GM21381 (cell line): ENCODE results near the gene ENTPD7.

Experiments
- ATAC-seq: cut with Tn5 transposase; IDR thresholded peaks from one replicate; pipeline ENCODE4 v1.9.1; 2021; ENCODE audit warnings: mild to moderate bottlenecking, moderate library complexity; ENCODE audit not compliant: unreplicated experiment

Gene ENTPD7

DNA sequence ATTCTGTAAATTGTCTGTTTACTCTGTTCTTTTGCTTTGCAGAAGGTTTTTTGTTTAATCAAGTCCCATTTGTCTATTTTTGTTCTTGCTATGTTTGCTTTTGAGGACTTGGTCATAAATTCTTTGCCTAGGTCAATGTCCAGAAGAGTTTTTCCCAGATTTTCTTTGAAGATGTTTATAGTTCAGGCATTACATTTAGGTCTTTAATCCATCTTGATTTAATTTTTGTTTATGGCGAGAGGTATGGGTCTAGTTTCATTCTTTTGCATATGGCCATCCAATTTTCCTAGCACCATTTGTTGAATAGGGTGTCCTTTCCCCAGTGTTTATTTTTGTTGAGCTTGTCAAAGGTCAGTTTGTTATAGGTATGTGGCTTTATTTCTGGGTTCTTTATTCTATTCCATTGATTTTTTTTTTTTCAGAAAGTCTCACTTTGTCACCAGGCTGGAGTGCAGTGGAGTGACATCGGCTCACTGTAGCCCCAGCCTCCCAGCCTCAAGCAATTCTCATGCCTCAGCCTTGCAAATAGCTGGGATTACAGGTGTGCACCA is 11.6 kb upstream of the ENTPD7 start:
- ATAC-seq: no peak

DNA sequence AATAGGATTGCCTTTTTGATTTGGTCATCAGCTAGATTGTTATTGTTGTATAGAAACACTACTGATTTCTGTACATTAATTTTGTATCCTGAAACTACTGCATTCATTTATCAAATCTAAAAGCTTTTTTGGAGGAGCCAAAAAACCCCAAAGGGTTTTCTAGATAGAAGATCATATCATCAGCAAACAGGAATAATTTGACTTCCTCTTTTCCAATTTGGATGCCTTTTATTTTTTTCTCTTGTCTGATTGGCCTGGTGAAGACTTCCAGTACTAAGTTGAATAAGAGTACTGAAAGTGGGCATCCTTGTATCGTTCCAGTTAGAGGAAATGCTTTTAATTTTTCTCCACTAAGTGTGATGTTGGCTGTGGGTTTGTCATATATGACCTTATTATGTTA is 10.6 kb upstream of the ENTPD7 start:
- no peak for ATAC-seq

DNA sequence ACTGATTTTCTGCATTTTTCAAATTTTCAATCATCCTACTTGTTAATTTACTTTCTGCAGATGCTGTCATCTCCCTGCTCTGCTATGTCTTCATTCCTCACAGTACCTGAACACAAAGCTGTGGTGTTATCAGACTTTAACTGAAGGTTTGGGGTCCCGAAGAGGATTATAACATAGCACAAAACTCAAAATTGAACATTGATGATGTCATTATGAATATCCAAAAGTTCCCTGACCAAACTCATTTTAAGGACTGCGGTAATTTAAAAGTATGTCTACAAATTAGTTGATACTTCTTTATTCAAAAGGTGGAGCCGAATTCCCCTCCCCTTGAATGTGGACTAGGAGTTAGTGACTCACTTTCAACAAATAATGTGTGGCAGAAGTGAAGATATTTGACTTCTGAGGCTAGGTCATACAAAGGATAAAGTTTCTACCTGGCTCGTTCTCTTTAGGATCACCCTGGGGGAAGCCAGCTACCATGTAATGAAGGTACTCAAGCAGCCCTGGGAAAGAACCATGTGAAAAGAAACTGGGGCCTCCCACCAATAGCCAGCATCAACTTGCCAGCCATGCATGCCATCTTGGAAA is 6.4 kb upstream of the ENTPD7 start:
- ATAC-seq: no peak

DNA sequence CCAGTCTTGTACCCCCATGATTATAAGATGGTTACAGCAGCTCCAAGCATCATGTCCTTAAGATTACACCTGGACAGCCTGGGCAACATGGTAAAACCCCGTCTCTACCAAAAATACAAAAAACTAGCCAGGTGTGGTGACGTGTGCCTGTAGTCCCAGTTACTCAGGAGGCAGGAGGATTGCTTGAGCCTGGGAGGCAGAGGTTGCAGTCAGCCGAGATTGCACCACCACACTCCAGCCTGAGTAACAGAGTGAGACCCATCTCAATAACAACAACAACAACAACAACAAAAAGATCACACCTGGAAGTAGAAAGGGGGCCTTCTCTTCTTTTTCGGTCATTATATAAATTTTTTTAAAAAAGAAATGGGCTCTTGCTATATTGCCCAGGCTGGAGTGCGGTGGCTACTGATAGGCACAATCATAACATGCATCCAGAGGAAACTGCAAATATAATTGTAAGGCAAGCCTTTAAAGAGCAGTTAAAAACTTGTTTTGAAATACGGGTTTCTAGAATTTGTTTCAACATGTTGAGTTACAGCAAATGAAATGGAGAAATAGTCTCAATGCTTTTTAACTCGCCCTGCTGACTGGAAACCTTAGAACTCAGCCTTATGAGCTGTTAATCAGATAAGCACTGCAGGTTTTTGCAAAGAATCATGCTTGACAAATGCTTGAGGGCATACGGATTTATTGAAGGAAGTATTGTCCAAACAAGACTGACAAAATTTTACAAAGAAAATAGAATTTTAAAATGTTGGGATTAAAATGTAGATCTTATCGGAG is 4.7 kb upstream of the ENTPD7 start:
- ATAC-seq: no peak

DNA sequence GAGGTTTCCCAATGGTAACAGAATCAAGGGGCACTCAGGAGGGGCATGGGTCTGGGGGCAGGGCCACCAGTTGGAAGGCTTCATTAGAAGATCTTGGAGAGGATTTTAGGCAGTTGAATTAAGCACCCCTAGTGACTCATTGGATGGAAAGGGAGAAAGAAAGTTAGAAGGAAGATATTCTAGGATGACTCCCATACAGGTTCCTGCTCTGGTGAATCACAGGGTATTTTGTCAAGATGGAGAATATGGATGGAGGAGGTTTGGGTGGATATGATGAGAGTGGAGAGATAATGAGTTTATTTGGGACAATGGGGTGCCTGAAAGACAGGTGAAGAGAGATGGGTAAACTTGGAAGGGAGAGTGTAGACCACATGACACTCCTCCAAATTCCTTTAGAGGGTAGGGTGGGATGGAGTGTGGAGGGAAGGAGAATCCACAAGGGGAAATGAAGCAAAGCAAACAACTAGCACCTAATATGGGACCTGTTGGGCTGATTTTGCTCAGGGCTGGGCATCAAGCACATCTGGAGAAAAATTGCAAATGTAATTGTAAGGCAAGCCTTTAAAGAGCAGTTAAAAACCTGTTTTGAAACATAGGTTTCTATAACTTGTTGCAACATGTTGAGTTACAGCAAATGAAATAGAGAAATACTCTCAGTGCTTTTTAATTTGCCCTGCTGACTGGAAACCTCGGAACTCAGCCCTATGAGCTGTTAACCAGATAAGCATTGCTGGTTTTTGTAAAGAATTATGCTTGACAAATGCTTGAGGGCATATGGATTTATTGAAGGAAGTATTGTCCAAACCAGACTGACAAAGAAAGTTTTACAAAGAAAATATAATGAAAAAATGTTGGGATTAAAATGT is 2.9 kb upstream of the ENTPD7 start:
- no peak for ATAC-seq

DNA sequence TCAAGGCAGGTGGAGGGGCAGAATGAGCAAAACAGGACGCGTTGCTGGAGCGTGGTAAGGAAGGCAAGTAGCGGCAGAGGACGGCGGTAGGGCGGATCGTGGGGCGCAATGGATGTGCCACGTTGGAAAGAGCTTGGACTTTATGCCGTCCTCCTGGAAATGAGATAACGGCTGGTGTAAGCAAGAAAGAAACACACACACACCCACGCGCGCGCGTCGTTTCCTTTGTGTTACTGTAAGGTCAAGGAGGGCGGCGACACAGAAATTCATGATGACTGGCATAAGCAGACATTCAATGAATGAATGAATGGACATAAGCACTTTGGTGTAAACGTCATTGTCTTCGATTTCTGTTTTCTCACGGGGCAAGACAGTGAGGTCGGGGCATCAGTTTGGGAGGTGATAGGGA is 683 bp upstream of the ENTPD7 start:
- no peak for ATAC-seq

DNA sequence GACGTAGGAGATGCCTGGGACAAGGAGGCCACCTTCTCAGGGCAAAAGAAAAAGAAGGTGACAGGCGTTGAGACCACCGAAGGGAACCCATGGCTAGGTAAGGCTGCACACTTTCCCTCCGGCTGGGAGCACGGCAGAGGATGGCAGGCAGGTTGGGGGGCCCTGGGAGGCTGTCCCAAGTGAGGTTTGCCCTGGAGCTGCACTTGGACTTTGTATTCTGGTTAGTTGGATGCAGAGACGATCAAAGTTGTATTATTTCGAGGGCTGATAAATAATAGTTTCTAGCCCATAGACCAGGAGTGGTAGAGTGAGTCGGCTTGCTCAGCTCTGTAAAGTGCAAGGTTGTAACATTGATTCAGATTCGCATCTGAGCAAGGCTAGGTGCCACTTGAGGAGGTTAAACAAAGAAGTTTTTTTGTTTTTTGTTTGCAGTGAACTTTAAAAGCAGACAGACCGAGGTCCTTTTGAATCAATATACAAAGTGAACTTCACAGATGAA is 608 bp downstream of the ENTPD7 start:
- ATAC-seq: no peak

DNA sequence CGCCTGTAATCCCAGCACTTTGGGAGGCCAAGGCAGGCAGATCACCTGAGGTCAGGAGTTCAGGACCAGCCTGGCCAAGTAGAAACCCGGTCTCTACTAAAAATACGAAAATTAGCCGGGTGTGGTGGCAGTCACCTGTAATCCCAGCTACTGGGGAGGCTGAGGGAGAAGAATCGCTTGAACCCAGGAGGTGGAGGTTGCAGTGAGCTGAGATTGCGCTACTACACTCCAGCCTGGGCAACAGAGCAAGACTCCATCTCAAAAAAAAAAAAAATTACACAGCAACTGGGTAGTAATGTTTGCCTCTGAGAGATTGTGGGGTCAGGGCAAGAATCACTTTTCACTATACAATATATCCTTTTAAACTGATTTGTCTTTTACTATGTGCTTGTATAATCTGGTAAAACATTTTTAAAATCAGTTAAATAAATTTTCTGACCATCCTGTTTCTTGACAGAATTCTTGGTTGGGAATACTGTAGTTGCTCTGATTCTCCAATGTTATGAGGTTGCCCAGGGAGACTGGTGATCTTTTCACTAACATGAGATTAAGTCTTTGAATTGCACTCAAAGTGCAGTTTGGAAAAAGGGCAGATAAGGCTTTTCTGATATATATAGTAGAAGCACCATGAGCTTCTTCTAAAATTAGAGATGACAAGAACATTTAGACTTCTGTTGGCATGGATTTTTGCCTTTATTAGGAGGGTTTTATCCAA is 1.5 kb downstream of the ENTPD7 start:
- ATAC-seq: no peak

DNA sequence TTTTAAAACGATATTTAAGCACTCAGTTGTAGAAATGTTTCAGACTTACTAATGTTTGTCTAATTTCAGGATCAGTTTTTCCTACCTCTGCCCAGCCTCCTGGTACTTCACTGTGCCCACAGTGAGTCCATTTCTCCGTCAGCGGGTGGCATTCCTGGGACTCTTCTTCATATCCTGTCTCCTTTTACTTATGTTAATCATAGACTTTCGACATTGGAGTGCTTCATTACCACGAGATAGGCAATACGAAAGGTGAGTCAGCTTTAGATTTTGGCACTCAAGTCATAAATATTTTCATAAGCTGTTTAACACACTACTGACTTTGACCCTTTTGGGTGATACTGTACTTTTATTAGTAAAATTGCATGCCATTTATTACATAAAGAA is 2.1 kb downstream of the ENTPD7 start:
- no peak for ATAC-seq

DNA sequence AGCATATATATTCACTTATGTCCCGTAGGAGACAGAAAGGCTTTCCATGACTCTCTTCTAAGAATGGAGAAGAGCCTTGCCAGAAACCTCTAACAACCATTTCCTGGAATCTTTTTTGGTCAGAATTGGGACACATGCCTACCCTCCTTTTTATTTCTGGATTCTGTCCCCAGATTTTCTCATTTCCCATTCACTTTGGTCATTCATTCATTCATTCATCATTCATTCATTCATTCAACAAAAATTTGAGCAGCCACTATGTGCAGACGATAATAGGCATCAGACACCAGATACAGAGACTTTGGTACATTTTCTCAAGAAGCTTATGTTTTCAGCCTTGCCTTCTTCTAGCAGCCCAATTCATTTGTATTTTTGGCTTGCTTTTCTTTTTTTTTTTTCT is 6.0 kb downstream of the ENTPD7 start:
- ATAC-seq: no peak

DNA sequence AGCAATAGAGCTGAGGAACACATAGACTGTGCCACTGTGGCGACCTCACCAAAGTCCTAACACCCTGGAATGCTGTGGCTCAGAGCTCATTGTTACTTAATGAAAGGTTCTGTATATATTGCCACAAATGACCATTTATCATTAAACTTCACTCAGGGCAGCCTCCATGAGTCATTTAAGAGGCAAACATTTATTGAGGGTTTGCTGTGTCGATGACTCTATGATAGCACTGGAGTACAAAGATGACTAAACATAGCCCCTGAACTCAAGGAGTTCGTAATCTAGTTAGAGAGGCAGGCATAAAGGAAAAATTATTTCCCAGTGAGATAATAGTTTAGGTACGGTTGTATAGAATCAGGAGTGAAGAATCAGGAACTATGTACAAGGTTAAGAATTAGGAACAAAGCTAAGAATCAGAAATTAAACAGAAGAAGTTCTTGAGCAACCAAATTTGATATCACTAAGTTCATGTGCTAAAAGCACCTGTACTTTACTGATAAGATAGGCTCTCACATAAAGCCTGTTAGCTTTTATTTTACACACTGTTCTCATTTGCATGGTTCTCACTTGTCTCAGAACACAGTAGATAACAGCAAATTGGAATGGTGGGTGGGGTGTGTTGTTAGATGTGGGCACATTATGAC is 7.9 kb downstream of the ENTPD7 start:
- ATAC-seq: no peak

DNA sequence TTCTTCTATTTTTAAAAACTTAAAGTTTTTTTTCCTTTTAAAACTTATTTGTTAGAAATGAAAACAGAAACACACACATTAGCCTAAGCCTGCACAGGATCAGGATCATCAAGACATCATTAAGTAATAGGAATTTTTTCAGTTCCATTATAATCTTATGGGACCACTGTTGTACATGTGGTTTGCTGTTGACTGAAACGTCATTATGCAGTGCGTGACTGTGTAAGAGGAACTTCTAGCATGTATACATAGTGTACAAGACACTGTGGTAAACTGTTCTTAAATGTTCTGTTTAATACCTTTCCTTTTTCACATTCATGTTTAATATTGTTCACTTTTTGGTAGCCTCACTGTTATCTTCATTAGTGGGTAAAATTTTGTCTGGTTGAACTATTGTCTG is 12.1 kb downstream of the ENTPD7 start:
- no peak for ATAC-seq

DNA sequence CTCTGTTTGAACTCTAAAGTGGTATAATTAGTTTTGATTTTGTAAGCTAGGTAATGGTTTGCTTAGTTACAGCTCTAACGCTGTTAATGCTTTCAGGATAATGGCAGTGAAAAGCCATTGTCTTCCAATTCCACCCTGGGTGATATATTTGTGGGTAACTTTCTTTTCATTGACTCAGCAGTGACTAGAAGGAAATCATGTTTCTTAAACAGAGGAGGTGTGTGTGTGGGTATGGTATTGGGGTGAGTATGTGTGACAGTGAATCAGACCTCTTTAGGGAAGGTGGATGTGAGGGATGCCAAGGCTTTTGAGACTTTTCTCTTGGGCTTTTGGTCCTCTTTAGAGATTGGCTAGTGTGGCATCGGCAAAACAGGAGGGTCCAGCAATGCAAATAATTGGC is 13.6 kb downstream of the ENTPD7 start:
- ATAC-seq: no peak

DNA sequence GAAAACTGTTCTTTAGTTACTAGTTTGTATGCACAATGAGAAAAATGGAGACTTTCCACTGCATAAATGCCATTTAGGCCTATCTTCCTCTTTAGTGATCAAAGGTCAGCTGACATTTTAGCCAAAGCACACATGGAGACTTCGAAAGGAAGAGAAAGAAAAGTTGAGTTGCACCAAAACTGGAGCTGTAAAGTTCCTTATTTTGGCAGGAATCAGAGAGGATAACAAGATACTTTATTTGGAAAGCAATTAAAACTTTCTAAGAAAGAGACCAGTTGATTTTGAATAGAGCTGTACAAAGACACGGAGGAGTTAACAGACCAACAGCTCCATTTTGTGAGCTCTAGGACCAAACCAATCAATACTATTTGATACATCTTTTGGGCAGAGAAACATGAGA is 14.2 kb downstream of the ENTPD7 start:
- no peak for ATAC-seq

DNA sequence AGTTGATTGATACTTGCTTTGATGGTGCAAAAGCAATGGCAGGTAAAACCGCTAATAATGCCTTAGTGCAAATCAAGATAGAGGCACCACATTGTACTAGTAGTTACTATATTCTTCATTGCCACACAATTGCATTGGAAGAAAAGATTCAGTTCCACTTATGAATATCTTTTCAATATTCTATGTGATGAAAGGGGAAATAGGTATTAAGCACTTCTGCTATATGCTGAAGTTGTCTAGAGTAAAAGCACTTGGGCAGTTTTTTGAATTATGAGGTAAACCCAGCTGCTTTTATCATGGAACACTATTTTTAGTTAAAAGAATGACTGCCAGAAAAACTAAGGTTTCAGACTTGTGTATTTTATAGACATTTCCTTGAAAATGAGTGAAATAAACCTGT is 15.5 kb downstream of the ENTPD7 start:
- no peak for ATAC-seq

DNA sequence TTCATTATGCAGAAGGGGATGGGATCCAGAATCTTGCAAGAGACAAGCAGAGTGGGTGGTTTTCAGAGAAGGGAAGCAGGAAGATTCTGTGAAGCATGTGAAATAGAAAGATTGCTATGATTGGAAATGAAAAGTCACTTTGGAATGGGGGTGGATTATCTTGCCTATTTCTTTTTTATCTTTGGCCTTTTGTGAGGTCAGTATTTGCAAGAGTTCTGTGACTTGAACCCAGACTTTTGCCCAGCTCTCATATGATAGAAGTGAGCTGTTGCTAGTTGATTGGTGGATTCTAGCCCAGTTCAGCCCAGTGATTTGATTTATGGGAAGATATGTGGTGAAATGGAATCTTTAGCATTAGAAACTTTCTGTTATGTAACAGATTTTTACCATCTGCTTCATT is 17.1 kb downstream of the ENTPD7 start:
- ATAC-seq: no peak

DNA sequence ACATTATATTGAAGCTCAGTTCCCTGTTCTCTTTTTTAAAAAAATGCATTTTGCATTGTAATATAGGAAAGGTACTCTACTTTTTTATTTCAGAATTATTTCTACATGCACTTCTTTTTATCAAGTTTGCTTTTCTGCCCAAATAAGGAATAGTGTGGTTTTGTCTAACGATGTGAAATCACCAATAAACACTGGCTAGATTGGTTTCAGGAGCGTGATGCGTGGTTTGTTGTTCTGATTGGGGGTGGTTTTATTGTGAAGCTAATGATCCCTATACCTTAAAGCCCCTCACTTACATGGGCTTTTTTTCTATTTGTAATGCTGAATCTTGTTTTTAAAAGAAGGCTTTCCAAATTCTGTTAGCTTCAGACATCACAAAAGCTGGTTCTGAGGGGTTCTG is 17.6 kb downstream of the ENTPD7 start:
- no peak for ATAC-seq

DNA sequence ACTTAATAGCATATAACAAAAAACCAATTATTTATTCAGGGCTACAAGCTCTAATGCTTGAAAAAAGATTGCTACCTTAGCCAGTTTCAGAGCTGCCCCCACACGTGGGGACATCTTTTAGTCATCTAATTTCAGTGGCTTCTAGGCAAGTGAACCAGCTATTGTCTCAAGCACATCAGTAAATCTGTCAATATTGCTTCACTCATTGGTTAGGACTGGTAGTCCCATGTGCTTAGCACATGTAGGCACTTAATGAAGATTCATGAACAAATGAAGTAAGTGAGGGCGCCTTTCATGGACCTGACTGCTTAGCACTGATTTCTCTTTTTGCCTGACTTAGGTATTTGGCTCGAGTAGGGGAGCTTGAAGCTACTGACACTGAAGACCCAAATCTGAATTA is 19.6 kb downstream of the ENTPD7 start:
- ATAC-seq: no peak

DNA sequence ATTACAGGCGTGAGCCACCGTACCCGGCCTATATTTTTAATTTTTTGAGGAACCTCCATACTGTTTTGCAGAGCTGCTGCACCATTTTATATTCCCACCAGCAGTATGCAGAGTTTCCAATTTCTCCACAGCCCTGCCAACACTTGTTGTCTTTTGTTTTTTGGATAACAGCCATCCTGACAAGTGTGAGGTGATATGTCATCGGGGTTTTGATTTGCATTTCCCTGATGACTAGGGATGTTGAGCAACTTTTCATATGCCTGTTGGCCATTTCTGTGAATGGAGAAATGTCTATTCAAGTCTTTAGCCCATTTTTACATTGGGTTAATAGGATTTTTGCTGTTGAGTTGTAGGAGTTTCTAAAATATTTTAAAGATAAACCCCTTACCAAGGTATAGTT is 22.2 kb downstream of the ENTPD7 start:
- no peak for ATAC-seq

DNA sequence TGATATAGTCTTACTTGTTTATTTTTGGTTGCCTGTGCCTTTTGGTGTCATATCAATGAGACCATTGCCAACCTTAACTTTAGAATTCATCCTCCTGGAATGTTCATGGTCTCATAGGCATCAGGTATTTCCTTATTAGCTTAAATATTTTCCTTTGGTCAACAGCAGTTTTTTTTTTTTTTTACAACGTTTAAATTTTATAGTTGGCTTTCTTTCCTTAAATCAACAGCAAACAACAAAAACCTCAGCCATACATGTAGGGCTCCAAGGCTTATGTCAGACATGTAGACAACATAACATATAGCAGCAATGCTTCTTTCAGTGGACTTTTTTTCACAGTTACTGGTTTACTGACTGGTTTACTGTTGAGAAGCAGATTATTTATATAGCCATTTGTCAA is 22.7 kb downstream of the ENTPD7 start:
- ATAC-seq: no peak
